Non-pigmented ciliary epithelial cell (primary cell): ENCODE data around the gene CCL24.
"Not testable (repeated sequence)": the region's sequence is repeated elsewhere in the genome, so short reads cannot be mapped to it uniquely, and the experiment has no call there.

Source experiments
- DNase-seq: peaks from one replicate; pipeline ENCODE4 v3.0.0-alpha.2; 2010; ENCODE audit warnings: low read depth

The CCL24 gene

GRCh38 chr7:75780647-75781273, 32.8 kb downstream of the CCL24 start:
- DNase-seq: not testable (repeated sequence)

GRCh38 chr7:75779516-75779915, 34.1 kb downstream of the CCL24 start:
- not testable (repeated sequence) for DNase-seq

GRCh38 chr7:75779035-75779434, 34.6 kb downstream of the CCL24 start:
- DNase-seq: not testable (repeated sequence)

GRCh38 chr7:75776295-75776971, 37.2 kb downstream of the CCL24 start:
- peak; percentile 77 for DNase-seq

- DNase-seq: not testable (repeated sequence)
These were observed 39.6 kb downstream of the CCL24 start for GRCh38 chr7:75773958-75774357.

- peak; percentile 49 for DNase-seq
These were observed 41.2 kb downstream of the CCL24 start, which contains the start of gene CCL26 for GRCh38 chr7:75772081-75773077. CCL26 (minus strand) TSS chr7:75772211; CDS start chr7:75772176, 35 bp downstream.

GRCh38 chr7:75771224-75771623, 42.4 kb downstream of the CCL24 start:
- peak; percentile 23 for DNase-seq

GRCh38 chr7:75762350-75762917, 51.2 kb downstream of the CCL24 start:
- no peak for DNase-seq

- not testable (repeated sequence) for DNase-seq
These were observed 51.8 kb downstream of the CCL24 start for GRCh38 chr7:75761801-75762200.
